NCI-H1048 (cell line): ENCODE measurements around the gene APBA2.
"Not testable (repeated sequence)": the region's sequence is repeated elsewhere in the genome, so short reads cannot be mapped to it uniquely, and the experiment has no call there.

ENCODE experiments used
- DNase-seq: peaks from one replicate; lab custom pipeline; 2025; lab: John Stamatoyannopoulos, UW

Gene APBA2

DNA sequence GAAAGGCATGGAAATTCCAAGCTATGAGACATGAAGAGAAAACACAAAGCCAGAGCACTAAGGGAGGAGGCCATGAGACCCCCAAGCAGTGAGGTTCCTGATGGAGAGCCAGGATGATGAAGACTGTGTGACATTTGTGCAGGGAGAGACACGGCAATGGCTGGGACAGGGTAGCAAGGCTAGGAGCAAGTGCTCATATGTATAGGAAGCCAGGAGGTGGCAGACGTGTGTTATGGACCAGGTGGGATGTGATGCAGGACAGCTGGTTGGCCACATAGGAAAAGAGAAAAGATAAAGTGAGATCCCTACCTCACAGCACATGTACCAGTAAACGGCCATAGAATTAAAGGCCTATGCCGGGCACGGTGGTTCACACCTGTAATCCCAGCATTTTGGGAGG lies 112.7 kb downstream of the APBA2 start:
- no peak for DNase-seq

DNA sequence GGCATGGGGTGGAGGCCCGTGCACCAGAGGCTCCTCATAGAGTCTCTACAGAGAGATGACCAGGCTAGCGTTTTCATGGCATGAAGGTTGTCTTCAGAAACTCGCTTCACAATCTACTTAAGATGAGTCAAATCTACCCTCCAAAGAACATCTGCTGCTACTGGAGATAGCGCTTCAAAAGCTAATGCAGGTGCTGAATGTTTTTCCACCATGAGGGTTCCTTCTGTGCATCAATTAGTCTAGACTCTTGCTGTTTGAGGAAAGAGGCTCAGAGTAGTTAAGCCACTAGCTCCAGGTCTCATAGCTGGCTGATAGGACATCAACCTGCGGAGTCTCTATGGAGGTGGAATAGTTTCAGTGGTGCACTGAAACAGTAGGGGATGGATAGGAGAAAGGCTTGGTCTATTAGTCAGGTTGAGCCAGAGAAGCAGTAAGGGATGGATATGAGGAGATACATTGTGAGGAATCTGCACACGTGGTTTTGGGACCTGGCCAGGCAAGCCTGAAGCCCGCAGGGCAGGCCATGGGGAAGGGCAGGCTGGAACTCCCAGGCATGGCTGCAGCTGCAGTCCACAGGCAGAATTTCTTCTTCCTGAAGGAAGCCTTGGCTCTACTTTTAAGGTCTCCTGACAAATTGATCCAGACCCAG lies 117.5 kb downstream of the APBA2 start:
- no peak for DNase-seq

DNA sequence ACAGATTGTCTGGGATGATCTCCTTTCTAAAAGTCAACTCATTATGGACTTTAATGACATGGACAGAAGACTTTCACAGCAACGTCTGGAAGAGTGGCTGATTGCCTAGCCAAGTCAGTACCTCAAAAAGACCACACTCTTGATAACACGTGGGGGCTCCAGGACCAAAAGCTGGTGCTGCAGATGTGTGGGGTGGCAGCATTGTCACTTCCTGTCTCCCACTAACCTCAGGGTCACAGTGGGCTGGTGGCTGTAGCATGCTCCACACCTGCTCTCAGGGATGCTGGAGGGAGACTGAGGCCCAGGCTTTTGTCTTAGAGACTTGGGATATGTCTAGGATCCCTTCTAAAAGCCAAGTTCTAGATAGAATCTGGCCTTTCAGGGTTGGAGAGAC lies 118.1 kb downstream of the APBA2 start:
- no peak for DNase-seq

DNA sequence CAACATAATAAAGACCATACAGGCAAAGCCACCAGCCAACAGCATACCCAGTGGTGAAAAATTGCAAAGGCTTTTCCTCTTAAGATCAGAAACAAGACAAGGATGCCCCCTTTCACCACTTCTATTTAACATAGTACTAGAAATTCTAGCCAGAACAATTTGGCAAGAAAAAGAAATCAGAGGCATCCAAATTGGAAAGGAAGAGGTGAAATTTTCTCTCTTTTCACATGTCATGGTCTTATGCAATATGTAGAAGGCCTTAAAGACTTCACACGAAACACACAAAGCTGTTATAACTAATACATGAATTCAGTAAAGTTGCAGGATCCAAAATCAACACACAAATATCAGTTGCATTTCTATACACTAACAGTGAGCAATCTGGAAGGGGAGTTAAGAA lies 120.2 kb downstream of the APBA2 start:
- no peak for DNase-seq

DNA sequence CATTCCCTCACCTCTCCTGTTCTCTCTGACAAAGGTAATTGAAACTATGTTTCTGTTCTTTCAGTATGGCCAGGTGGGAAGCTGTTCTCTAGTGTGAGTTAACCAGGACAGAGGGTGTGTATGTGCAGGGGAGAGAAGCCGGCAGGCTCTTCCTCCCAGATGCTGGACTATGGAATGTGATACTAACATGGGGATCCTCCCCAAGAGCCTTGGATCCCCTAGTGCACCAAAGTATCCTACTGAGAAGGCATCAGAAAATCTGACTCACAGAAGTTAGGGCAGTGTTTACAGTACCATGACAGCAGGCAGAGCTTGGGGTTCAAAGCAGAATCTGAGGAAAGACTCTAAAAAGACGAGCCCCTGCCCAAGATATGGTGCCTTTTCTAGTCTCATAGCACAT lies 123.1 kb downstream of the APBA2 start:
- no peak for DNase-seq

DNA sequence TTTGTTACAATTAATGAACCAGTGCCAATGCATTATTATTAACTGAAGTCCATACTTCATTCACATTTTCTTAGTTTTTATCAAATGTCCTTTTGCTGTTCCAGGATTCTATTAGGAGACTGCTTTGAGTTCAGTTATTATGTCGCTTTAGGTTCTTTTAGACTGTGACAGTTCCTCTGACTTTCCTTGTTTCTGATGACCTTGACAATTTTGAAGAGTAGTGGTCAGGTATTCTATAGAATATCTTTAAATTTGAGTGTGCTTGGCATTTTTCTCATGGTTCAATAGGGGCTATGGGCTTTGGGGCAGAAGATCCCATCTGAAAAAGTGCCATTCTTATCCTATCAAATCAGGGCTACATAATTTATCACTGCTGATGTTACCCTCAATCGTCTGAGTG lies 126.3 kb downstream of the APBA2 start:
- DNase-seq, result no peak

DNA sequence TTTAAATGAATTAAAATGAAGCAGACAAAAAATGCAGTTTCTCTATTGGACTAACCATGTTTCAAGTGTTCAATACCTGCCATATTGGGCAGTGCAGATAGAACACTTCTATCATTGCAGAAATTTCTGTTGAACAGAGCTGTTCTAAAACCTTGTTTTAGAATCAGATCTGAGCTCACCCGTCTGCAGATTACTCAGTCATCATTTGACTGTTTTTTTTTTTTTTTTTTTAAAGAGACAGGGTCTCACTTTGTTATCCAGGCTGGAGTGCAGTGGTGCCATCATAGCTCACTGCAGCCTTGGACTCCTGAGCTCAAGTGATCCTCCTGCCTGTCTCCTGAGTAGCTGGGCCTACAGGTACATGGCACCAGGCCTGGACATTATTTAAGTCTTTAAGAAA lies 128.7 kb downstream of the APBA2 start:
- no peak for DNase-seq

DNA sequence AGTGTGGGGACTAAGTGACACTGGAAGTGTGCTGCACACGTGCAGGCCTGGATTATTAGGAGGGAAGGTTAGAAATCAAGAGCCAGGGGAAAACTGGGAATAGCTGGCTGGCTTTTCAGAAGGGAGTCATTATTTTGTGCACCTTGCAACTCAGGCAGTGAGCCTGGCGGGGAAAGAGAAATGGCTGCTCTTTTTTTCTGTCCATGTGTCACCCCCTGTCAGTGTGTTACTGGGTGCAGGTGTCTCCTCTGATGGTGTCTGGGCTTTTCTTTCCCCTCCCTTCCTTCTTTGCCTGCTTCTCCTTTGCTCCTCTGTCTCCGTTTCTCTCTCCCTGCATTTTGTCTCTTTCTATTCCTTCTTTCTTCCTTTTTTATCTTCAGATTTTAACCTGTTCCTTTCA lies 130.7 kb downstream of the APBA2 start:
- no peak for DNase-seq

DNA sequence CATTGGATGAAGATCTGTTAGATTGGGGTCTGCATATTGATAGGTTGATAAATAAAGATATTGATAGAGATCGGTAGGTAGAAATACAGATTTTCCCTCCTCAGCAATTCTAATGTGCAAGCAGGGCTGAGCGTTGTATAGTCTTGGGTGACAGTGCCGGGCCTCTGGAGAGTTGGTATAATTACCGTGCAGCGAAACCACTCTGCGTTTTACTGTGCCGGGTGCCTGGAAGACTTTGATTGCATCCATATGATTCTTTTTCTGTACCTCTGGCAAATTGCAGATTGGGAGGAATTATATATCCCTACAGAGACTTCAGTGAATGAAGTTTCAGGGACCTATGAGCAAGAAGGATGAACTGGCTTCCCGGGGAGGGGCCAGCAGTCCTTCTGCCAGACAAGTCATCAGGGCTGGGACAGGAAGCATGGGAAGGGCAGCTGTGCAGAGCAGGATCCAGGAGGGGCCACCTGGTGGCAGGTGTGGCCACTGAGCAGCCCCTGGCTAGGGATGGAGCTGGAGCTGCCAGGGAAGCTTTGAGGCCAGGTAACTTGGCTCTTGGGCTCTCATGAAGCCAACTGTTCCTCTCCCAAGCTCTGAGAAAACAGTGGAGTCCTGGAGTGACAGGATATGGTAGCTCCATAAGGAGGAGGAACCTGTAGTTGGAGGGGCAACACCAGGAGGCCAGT lies 132.5 kb downstream of the APBA2 start:
- DNase-seq, result no peak

DNA sequence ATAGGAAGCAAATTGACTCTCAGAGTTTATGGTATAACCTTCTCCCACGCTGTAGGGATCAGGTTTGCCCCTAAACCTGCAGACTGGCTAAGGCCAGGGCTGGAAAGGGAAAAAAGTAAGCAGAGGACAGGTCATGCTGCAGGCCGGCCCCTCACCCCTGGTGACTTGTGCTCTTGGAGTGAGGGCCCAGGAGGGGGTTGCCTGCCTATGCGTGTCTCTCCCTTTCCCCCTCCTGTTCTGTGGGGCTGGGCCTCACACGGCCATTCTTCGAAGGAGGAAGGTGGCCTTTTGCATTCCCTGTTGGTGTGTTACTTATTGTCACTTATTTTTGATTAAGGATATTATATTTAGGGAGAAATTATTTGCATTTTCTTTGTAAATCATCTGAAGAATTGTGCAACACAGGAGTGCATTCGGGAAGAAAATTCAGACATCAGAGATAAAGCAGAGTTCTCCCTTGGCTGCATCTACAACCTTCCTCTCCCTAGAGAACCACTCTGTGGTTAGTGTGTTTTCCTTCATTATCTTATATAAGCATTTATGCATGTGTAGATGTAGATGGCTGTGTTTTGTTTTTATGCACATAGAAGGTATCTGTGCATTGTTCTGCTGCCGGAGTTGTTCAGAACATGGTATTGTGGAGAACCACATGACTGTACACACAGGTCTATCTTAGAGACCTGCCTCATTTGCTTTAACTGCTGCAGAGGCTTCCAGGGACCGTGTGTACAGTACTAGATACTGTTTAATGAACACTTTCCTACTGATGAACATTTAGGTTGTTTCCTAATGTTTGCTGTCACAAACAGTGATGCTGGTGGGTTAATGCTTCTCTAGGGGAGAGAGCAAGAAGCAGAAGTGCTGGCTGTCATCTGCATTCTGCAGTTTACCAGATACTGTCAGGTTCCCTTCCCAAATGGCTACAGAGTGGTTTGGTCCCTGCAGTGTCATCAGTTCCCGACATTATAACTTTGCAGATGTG lies 133.5 kb downstream of the APBA2 start:
- no peak for DNase-seq

DNA sequence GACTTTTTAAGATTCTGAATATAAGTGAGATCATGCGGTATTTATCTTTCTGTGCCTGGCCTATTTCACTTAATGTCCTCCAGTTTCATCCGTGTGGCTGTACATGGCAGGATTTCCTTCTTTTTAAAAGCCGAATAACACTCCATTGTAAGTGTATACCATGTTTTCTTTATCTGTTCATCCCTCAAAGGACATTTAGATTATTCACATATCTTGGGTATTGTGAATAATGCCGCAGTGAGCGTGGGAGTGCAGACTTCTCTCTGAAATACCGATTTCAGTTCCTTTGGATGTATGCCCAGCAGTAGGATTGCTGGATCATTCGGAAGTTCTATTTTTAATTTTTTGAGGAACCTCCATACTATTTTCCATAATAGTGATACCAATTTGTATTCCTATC lies 136.1 kb downstream of the APBA2 start:
- no peak for DNase-seq

DNA sequence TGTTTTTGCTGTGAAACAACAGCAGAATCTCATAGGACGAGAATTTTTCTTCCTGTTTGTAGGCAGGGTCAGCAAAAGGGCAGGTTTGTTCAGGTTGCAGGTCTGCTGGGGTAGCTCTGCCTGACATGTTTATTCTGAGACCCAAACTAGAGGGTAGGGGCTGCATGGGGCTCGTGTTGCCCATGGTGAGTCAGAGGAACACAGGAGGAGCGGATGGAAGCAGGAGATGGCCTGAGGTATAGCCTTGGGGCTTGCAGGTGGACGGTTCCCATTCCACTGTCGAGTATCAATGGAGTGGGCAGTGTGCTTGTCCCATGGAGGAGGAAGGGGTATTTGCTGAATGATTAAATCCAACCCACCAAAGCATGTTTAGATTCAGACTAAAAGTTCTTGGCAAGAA lies 138.9 kb downstream of the APBA2 start:
- DNase-seq, result no peak

DNA sequence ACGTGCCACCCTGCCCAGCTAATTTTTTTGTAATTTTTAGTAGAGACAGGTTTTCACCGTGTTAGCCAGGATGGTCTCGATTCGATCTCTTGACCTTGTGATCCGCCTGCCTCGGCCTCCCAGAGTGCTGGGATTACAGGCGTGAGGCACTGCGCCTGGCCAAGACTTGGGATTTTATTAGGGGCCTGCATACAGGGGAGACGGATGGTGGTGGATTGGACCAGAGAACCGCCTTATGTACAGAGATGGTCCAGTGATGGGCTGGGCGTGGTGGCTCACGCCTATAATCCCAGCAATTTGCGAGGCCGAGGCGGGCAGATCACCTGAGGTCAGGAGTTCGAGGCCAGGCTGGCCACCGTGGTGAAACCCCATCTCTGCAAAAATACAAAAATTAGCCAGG lies 139.6 kb downstream of the APBA2 start:
- not testable (repeated sequence) for DNase-seq

DNA sequence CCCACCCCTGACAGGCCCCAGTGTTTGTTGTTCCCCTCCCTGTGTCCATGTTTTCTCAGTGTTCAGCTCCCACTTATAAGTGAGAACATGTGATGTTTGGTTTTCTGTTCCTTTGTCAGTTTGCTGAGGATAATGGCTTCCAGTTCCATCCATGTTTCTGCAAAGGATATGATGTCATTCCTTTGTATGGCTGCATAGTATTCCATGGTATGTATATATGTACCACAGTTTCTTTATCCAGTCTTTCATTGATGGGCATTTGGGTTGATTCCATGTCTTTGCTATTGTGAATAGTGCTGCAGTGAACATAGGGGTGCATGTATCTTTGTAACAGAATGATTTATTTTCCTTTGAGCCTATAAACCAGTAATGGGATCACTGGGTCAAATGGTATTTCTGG lies 142.4 kb downstream of the APBA2 start:
- DNase-seq, result not testable (repeated sequence)

DNA sequence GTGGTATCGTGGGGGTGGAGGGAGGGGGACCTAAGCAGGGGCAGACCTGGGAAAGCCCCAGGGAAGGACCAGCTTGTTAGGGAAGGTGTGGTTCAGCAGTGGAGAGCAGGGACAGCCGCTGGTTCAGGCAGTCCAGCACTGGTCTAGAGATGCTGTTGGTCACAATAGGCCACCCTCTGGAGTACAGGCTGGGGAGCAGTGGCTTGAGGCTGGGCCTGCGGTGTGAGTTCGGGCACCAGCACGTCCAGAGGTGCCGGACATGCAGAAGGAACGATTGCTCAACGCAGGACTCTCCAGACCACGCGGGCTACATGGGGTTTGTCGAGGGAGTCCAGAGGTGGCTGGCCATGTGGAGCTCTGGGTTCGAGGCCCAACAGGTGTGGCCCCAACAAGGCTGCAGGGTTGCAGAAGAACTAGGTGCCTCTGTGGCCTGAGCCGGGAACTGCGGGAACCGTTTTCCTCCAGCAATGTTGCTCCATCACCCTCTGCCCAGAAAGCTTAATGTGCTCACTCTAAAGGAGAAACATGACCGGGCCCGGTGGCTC lies 143.9 kb downstream of the APBA2 start:
- DNase-seq, result no peak

DNA sequence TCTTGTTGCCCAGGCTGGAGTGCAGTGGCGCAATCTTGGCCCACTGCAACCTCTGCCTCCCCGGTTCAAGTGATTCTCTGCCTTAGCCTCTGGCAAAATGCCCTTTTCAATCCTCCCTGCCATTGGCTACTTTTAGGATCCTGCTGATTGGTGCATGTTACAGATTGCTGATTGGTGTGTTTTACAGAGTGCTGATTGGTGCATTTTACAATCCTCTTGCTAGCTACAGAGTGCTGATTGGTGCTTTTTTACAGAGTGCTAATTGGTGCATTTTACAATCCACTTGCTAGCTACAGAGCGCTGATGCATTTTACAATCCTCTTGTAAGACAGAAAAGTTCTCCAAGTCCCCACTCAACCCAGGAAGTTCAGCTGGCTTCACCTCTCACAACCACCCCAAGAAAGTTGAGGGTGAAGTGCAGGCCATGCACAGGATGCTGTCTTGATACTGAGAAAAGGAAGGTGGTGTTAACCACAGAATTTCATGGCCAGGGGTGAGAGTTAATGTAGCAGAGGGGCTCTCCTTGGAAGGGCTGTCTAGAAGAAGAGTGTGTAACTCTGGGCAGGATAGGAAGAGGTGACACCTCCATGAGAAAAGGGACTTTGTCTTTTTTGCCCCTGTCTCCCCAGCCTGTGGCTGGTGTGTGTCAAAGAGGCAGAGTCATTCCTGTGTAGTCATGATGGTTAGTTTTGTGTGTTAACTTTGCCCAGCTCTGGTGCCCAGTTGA lies 145.9 kb downstream of the APBA2 start:
- DNase-seq, result no peak

DNA sequence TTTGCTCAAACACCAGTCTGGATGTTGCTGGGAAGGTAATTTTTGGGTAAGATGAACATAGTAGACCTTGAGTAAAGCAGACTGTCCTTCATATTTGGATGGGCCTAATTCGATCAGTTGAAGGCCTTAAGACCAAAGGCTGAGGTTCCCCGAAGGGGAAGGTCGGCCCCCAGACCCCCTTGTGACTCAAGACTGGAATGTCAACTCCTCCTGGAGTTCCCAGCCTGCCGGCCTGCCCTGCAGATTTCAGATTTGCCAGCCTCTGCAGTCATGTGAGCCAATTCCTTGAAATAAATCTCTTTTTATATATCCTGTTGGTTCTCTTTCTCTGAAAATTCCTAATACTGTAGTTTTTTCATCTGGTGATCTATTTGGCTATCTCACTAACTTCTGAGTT lies 146.5 kb downstream of the APBA2 start:
- DNase-seq, result no peak

DNA sequence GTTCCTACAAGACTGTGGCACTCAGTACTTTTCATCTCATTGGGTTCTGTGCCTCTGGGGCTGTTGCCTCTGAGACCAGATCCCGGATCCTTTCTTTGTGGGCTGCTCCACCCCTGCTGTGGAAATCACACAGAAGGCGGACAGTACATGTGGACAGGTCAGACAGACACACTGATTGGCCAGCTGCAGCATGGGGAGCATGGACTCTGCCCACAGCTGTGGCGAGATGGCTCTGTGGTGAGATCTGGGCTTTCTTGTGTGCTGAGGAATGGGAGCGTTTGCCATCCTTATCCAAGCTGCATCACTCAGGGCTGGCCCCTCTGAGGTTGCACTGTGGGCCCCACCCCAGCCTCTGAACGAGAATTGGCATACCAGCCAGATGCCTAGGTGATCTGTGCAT lies 147.0 kb downstream of the APBA2 start:
- DNase-seq, result no peak

DNA sequence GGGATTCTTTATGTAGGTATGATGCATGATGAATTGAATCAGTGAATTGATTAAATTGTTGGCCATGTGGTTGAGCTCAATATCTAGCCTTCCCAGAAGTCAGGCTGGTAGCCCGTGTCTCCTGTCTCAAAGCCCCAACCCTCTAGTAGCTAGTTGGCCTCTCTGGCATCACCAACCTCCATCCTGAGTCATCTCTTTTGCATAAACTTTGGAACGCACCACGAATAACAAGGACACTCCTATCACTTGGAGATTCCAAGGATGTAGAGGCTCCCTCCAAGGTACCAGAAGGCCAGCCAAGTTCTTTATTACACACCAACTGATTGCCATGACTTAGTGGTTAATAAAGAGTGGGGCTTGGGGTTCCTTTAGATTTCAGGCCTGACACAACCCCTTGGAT lies 148.4 kb downstream of the APBA2 start:
- DNase-seq, result no peak

DNA sequence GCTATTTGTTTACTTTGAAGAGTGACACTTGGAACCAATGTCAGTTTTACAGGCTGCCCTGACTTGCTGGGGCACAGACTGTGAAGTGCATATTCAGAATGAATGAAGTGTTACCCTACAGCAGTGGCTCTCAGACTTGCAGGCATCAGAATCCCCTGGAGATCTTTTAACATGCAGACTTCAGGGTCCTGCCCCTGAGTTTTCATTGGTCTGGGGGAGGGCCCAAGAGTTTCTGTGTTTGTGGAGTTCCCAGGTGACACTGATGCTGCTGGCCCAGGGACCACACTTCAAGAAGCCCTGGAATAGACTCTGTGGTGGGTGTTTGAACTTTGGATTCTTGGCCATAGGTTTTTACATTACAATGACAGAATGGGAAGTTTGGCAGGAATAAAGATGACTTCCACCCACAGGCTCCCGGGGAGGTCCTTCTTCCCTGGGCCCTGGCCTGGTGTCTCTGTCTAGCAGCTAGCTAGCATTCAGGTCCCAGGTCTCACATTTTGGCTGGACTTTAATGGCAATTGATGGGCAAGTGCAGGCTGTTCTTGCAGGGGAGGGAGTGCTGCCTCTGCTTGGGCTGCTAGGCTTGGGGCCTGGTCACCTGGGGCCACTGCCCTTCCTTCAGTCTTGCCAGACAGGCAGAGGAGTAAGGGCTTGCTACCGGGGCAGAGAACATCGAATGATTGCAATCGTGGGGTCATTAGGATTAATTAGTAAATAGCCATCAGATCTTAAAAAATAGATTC lies 149.0 kb downstream of the APBA2 start:
- no peak for DNase-seq
